Vagina (tissue), 2 donors: ENCODE data around the gene RNF43.

Experiments
- CTCF ChIP-seq, 3 experiments: fragments of 450-650 bp in 2 of 3; fragments of 200-600 bp in 1 of 3; sonication (generic) in 1 of 3; IDR thresholded peaks; one replicate each; pipeline ENCODE4 v1.5.1; 2017 to 2019; ENCODE audit warnings: antibody characterized with exemption in 3 of 3, mild to moderate bottlenecking in 2 of 3, moderate library complexity in 2 of 3
- POLR2A ChIP-seq, 2 donors: fragments of 450-650 bp; IDR thresholded peaks; one replicate each; pipeline ENCODE4 v1.6.1; 2017; ENCODE audit warnings: antibody characterized with exemption in 2 of 2, mild to moderate bottlenecking in 2 of 2, moderate library complexity in 2 of 2

GRCh38 chr17:58385359-58385899 is 31.9 kb downstream of the RNF43 start:
- no peak for TF ChIP-seq CTCF (IDR thresholded peaks at IDR 0.05)
- TF ChIP-seq POLR2A (IDR thresholded peaks at IDR 0.05), result no peak
